Neuron (in vitro differentiated cells): Measurements from ENCODE around the gene CLBA1.

Experiments used
- H2AFZ ChIP-seq: one replicate; pipeline ENCODE4 v1.6.1; 2013; ENCODE audit warnings: low read depth, mild to moderate bottlenecking, inconsistent platforms, low read length, moderate library complexity
- H3K27me3 ChIP-seq: one replicate; pipeline ENCODE4 v1.6.1; 2013; ENCODE audit warnings: low read length; ENCODE audit not compliant: insufficient read depth
- H3K36me3 ChIP-seq: one replicate; pipeline ENCODE4 v1.6.1; 2013; ENCODE audit warnings: low read length; ENCODE audit not compliant: insufficient read depth
- H3K4me1 ChIP-seq: one replicate; pipeline ENCODE4 v1.6.1; 2013; ENCODE audit warnings: low read length; ENCODE audit not compliant: insufficient read depth
- H3K4me3 ChIP-seq: 2 replicates; pipeline ENCODE4 v1.5.1; 2013; ENCODE audit warnings: mild to moderate bottlenecking, low read length, moderate library complexity
- H3K9me3 ChIP-seq: one replicate; pipeline ENCODE4 v1.6.1; 2013; ENCODE audit warnings: low read length

CLBA1 gene

GRCh38 chr14:105005329-105005928 lies 19.8 kb downstream of the CLBA1 start:
- Histone ChIP-seq H3K9me3 (no peaks in the 10 kb centered on the region), H3K27me3 (no peaks in the 10 kb centered on the region), H2AFZ (no peak overlapping the region), H3K4me3 (no peak overlapping the region), H3K4me1 (peaks cover 4% of the 10 kb centered on the region), H3K36me3 (peaks cover 38% of the 10 kb centered on the region)

- no peak overlapping the region for H2AFZ ChIP-seq
- peaks cover 5% of the 10 kb centered on the region for H3K4me1 ChIP-seq
- no peaks in the 10 kb centered on the region for H3K27me3 ChIP-seq
- no peaks in the 10 kb centered on the region for H3K9me3 ChIP-seq
- H3K36me3 ChIP-seq, result peaks cover 45% of the 10 kb centered on the region
- no peak overlapping the region for H3K4me3 ChIP-seq
These were observed 20.6 kb downstream of the CLBA1 start for GRCh38 chr14:105005929-105006830.

GRCh38 chr14:105006831-105007592 lies 21.4 kb downstream of the CLBA1 start:
- Histone ChIP-seq H3K36me3 (peaks cover 53% of the 10 kb centered on the region), H3K27me3 (no peaks in the 10 kb centered on the region), H3K4me1 (peaks cover 5% of the 10 kb centered on the region), H3K9me3 (no peaks in the 10 kb centered on the region), H3K4me3 (no peak overlapping the region), H2AFZ (no peak overlapping the region)

- Histone ChIP-seq H2AFZ (no peak overlapping the region), H3K36me3 (peaks cover 59% of the 10 kb centered on the region), H3K4me3 (no peak overlapping the region), H3K27me3 (no peaks in the 10 kb centered on the region), H3K4me1 (peaks cover 5% of the 10 kb centered on the region), H3K9me3 (no peaks in the 10 kb centered on the region)
These were observed 22.1 kb downstream of the CLBA1 start for GRCh38 chr14:105007593-105008264.

GRCh38 chr14:105010106-105010505 lies 24.5 kb downstream of the CLBA1 start:
- Histone ChIP-seq H3K4me1 (peaks cover 9% of the 10 kb centered on the region), H3K9me3 (no peaks in the 10 kb centered on the region), H2AFZ (no peak overlapping the region), H3K4me3 (no peak overlapping the region), H3K27me3 (no peaks in the 10 kb centered on the region), H3K36me3 (peaks cover 59% of the 10 kb centered on the region)

GRCh38 chr14:105010891-105011291 lies 25.3 kb downstream of the CLBA1 start:
- H3K27me3 ChIP-seq, result no peaks in the 10 kb centered on the region
- no peak overlapping the region for H3K4me3 ChIP-seq
- peaks cover 9% of the 10 kb centered on the region for H3K4me1 ChIP-seq
- H3K9me3 ChIP-seq, result no peaks in the 10 kb centered on the region
- H2AFZ ChIP-seq, result no peak overlapping the region
- peaks cover 59% of the 10 kb centered on the region for H3K36me3 ChIP-seq

- Histone ChIP-seq H3K9me3 (no peaks in the 10 kb centered on the region), H3K36me3 (peaks cover 55% of the 10 kb centered on the region), H3K27me3 (no peaks in the 10 kb centered on the region)
These were observed 25.9 kb downstream of the CLBA1 start for GRCh38 chr14:105011312-105011990.

GRCh38 chr14:105012171-105012985 lies 26.8 kb downstream of the CLBA1 start:
- Histone ChIP-seq H3K36me3 (peaks cover 46% of the 10 kb centered on the region), H3K9me3 (no peaks in the 10 kb centered on the region), H3K4me3 (no peak overlapping the region), H3K4me1 (peaks cover 9% of the 10 kb centered on the region), H2AFZ (no peak overlapping the region), H3K27me3 (no peaks in the 10 kb centered on the region)

More at GRCh38 chr14:105011312-105011990, 25.9 kb downstream of the CLBA1 start:
- H2AFZ ChIP-seq, result no peak overlapping the region
- H3K4me1 ChIP-seq, result peaks cover 9% of the 10 kb centered on the region
- no peak overlapping the region for H3K4me3 ChIP-seq

- no peaks in the 10 kb centered on the region for H3K9me3 ChIP-seq
- H3K36me3 ChIP-seq, result peaks cover 38% of the 10 kb centered on the region
These were observed 27.7 kb downstream of the CLBA1 start for GRCh38 chr14:105013150-105013785.

GRCh38 chr14:105014032-105014431 lies 28.4 kb downstream of the CLBA1 start:
- Histone ChIP-seq H3K4me3 (no peak overlapping the region), H3K4me1 (peaks cover 14% of the 10 kb centered on the region), H3K27me3 (no peaks in the 10 kb centered on the region), H3K9me3 (no peaks in the 10 kb centered on the region), H2AFZ (no peak overlapping the region), H3K36me3 (peaks cover 35% of the 10 kb centered on the region)

More at GRCh38 chr14:105013150-105013785, 27.7 kb downstream of the CLBA1 start:
- Histone ChIP-seq H2AFZ (no peak overlapping the region), H3K27me3 (no peaks in the 10 kb centered on the region), H3K4me1 (peaks cover 9% of the 10 kb centered on the region), H3K4me3 (no peak overlapping the region)

GRCh38 chr14:105014631-105015030 lies 29.0 kb downstream of the CLBA1 start:
- H2AFZ ChIP-seq, result no peak overlapping the region
- no peaks in the 10 kb centered on the region for H3K27me3 ChIP-seq
- H3K9me3 ChIP-seq, result no peaks in the 10 kb centered on the region
- no peak overlapping the region for H3K4me3 ChIP-seq
- peaks cover 20% of the 10 kb centered on the region for H3K4me1 ChIP-seq
- H3K36me3 ChIP-seq, result peaks cover 30% of the 10 kb centered on the region
